NOMO-1 treated with dmso at 0.1 percent for 144 hours (cell line): Measurements from ENCODE around the gene RPL36.
"Not testable (repeated sequence)": the region's sequence is repeated elsewhere in the genome, so short reads cannot be mapped to it uniquely, and the experiment has no call there.

Experiments used
- DNase-seq: peaks from one replicate; lab custom pipeline; 2025; ENCODE audit not compliant: unreplicated experiment; lab: John Stamatoyannopoulos, UW

The RPL36 gene

GRCh38 chr19:5688262-5688881, 1.7 kb upstream of the RPL36 start:
- DNase-seq, result not testable (repeated sequence)

GRCh38 chr19:5690955-5691821, 1.1 kb downstream of the RPL36 start:
- DNase-seq, result no peak

- no peak for DNase-seq
These were observed 2.0 kb downstream of the RPL36 start for GRCh38 chr19:5691822-5692722.

GRCh38 chr19:5692723-5693194, 2.7 kb downstream of the RPL36 start:
- no peak for DNase-seq

- DNase-seq, result no peak
These were observed 3.4 kb downstream of the RPL36 start for GRCh38 chr19:5693195-5694166.

- DNase-seq, result no peak
These were observed 4.3 kb downstream of the RPL36 start for GRCh38 chr19:5694167-5694955.

GRCh38 chr19:5694956-5695648, 5.0 kb downstream of the RPL36 start:
- DNase-seq, result no peak

- no peak for DNase-seq
These were observed 5.6 kb downstream of the RPL36 start for GRCh38 chr19:5695649-5696195.

- no peak for DNase-seq
These were observed 6.3 kb downstream of the RPL36 start for GRCh38 chr19:5696196-5697021.

- no peak for DNase-seq
These were observed 7.2 kb downstream of the RPL36 start for GRCh38 chr19:5697022-5697889.

- DNase-seq, result no peak
These were observed 8.0 kb downstream of the RPL36 start for GRCh38 chr19:5697890-5698634.

GRCh38 chr19:5698635-5699422, 8.7 kb downstream of the RPL36 start:
- no peak for DNase-seq

- DNase-seq, result no peak
These were observed 10.5 kb downstream of the RPL36 start for GRCh38 chr19:5700455-5701092.

- DNase-seq, result not testable (repeated sequence)
These were observed 11.9 kb downstream of the RPL36 start for GRCh38 chr19:5702053-5702410.
